ENCODE results near the gene TMX4.

Gene TMX4

GRCh38 chr20:8019246-8019997 lies at the start of gene TMX4:
TSS of gene TMX4 (minus strand) at chr20:8019761. CDS start at chr20:8019613, 148 bp downstream.
- FAIRE-seq, result no peak

GRCh38 chr20:8067082-8067481 lies 47.5 kb upstream of the TMX4 start:
- FAIRE-seq, result no peak

DNA sequence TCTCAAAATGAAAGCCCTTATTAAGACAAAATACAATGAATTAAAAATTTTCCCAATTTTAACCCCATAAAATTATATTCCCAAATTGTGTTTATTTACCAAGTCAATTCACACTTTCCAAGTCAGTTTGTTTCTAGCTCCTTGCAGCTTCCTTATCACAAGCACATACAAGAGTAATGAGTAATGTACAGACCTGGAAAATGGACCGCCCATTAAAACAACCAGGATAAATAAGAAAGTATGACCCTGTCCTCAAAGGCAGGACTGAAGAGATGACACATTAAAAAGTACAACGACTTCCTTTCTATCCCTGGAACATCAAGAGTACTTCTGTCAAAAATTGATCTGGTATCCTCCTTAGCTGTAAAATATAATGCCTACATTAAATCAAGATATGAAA lies 47.1 kb upstream of the TMX4 start:
- FAIRE-seq, result no peak

GRCh38 chr20:8065691-8066090 lies 46.1 kb upstream of the TMX4 start:
- no peak for FAIRE-seq

GRCh38 chr20:8062756-8063155 lies 43.2 kb upstream of the TMX4 start:
- FAIRE-seq, result no peak

- no peak for FAIRE-seq
Measured at GRCh38 chr20:8061861-8062518, 42.4 kb upstream of the TMX4 start.

DNA sequence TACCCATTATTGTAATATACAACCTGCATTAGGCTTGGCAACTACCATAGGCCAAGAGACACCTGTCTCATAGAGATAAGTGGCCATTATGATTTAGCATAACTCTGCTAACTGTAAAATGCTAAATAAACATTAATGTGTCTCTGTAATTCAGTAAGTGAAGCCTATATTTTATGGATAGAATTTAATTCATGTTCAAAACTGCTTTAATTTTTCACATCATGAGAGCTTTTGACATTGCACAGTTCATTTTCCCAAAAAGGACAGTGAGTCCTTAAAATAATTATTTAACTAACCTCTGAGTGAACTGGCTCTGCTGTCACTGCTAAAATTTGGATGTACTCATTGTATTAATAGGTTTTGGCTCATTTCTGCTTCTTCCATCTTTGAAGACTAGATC lies 41.4 kb upstream of the TMX4 start:
- FAIRE-seq, result no peak

DNA sequence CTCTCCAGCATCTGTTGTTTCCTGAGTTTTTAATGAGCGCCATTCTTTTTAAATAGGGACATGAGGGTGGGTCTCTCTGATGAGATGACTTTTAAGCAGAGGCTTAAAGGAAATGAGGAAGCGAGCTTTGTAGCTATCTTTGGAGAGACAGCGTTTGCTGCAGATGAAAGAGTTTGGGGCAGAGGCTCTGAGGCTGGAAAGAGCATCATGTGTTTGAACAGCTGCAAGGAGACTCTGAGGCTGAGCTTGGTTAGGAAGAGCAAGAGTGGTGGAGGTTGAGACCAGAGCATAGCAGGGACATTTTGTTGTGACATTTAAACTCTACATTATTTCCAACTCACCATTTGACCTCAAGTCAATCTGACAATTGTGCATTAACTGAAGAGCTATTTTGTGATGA lies 38.3 kb upstream of the TMX4 start:
- FAIRE-seq, result no peak

DNA sequence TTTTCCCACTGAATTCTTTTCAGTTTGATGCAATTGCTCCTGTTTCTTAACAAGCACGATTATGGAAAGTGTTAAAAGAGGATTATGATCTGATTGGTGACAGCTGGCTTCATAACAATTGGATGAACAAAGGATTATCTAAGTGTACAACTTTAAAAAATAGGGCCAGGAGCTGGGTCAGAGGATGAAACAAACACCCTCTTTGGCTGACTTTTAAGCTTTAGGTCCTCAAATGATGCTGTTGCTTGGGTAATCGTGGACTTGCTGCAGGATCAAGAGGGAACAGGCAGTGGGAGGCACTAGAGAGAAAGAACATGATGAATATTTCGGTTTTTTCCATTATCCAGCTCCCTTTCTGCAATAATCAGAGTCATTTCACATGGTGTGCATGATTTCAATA lies 35.5 kb upstream of the TMX4 start:
- no peak for FAIRE-seq

DNA sequence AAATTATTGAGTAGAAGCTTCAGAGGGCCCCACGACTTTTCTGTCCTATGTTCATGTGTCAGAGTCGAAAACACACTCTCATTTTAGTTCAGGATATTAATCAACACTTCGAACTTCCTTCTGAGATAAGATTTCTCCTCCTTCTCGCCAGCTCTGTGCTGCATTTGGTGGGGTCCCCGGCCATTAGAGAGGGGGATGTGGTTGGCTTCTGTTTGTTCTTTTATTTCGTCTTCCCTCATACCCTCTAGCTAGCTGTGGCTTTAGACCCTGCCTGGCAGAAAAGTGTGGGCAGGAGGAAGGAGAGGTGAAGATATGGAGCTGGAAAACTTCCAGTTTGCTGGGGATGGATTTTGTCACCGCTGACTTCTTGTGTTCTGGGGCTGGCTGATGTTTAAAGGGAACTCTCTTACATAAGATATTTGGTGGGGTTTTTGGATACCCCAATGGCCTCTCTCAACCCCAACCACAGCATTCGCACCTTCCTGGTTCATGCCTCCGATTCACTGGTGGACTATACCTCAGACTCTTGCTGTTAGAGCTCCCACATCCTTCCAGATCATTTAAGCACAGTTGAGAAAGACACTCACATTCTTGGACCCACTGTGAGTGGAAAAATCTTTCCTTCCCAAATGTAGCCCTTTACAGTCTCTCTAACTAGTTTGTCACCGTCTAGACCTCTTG lies 30.7 kb upstream of the TMX4 start:
- no peak for FAIRE-seq

- no peak for FAIRE-seq
Measured at GRCh38 chr20:8049310-8049709, 29.7 kb upstream of the TMX4 start.

- FAIRE-seq, result no peak
Measured at GRCh38 chr20:8045946-8046345, 26.4 kb upstream of the TMX4 start.

GRCh38 chr20:8043687-8044282 lies 24.2 kb upstream of the TMX4 start:
- peak; percentile 87 for FAIRE-seq

GRCh38 chr20:8039042-8039441 lies 19.5 kb upstream of the TMX4 start:
- no peak for FAIRE-seq

DNA sequence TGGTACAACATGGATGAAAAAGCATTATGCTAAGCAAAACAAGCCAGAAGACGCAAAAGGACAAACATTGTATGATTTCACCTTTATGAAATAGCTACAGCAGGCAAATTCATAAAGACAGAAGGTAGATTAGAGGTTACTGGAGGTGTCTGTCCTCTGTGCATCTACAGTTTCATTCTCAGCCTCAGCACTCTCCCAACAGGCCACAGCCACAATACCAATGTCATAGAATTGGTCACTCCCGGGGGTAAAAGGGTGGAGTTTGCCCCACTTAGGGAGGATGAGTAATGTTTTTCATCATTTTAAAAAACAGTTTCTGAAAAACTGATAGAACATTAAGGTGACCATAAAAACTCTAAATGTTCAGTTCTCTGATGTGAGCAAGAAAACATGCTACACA lies 17.2 kb upstream of the TMX4 start:
- no peak for FAIRE-seq

- no peak for FAIRE-seq
Measured at GRCh38 chr20:8033151-8033841, 13.7 kb upstream of the TMX4 start.

GRCh38 chr20:8032499-8032898 lies 12.9 kb upstream of the TMX4 start:
- no peak for FAIRE-seq

DNA sequence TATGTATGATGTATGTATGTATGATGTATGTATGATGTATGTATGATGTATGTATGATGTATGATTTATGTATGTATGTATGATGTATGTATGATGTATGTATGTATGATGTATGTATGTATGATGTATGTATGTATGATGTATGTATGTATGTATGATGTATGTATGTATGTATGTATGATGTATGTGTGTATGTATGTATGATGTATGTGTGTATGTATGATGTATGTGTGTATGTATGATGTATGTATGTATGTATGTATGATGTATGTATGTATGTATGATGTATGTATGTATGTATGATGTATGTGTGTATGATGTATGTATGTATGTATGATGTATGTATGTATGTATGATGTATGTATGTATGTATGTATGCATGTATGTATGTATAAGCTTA lies 12.0 kb upstream of the TMX4 start:
- peak; percentile 94 for FAIRE-seq

- FAIRE-seq, result no peak
Measured at GRCh38 chr20:8021541-8022269, 2.1 kb upstream of the TMX4 start.

DNA sequence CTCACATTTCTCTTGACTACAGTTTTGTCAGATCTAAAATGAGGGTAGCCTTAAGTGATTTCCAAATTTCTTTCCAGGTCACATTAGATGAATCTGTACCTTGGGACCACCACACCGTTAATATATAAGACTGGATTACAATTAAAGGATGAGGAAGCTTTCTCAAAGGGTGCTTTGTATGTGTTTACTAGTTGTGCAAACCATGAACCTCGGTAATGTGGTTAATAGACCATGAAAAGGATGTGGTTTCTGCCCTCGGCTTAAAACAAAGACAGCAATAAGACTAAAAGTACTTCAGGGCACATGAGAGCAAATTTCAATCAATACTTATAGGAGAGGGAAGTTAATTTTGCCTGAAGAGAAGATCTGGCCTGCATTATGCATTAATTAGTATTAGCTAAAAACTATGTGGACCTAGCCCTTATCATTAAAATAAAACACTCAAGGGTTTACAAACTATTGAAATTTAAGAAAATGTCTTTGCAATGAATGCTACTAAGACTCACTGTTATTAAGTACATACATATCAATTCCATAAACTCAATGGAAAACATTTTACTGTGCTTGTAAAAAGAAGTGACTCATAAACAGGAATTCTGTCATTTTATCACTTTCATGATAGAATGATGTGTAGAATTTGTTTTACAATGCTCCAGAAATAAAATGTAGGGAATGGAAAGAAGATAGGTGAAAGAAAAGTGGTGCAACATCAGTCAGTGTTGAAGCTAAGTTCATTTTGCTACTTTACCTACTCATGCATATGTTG lies 936 bp upstream of the TMX4 start:
- FAIRE-seq, result peak; percentile 5

GRCh38 chr20:8019998-8020247 lies 362 bp upstream of the TMX4 start:
- FAIRE-seq, result no peak

DNA sequence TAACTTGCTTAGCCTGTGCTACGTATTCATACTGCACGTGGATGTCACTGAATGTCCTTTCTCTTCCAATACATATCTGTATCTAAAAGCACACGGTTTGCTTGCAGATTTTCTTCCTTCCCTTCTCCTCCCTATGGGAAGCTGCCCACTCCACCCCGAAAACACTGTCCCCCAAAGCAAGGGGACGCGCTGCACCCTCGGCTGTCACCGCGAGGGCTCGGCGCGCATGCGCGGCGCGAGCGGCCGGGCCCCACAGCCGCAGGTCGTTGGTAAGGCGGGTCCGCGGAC lies 659 bp downstream of the TMX4 start:
- FAIRE-seq, result no peak

All from colon (tissue), 2 donors.